Neuronal stem cell (in vitro differentiated cells): ENCODE measurements around the gene FOXP1.

Source experiments
- DNase-seq: peaks from one replicate; pipeline ENCODE4 v3.0.0-alpha.2; 2013; ENCODE audit warnings: low spot score
- H2AFZ ChIP-seq: one replicate; pipeline ENCODE4 v1.6.1; 2013; ENCODE audit warnings: mild to moderate bottlenecking, low read length, inconsistent platforms
- H2AK5ac ChIP-seq: 2 replicates; pipeline ENCODE4 v1.6.1; 2013; ENCODE audit warnings: low read depth, mild to moderate bottlenecking, inconsistent platforms, low read length, moderate library complexity, mixed read lengths
- H2BK120ac ChIP-seq: 2 replicates; pipeline ENCODE4 v1.6.1; 2013; ENCODE audit warnings: low read depth, mild to moderate bottlenecking, inconsistent platforms, low read length, moderate library complexity, mixed read lengths
- H2BK12ac ChIP-seq: one replicate; pipeline ENCODE4 v1.6.1; 2013; ENCODE audit warnings: low read length, inconsistent platforms
- H2BK15ac ChIP-seq: 2 replicates; pipeline ENCODE4 v1.6.1; 2013; ENCODE audit warnings: mild to moderate bottlenecking, low read length, inconsistent platforms, mixed read lengths
- H2BK5ac ChIP-seq: one replicate; pipeline ENCODE4 v1.6.1; 2013; ENCODE audit warnings: inconsistent platforms, mild to moderate bottlenecking, low read length, moderate library complexity
- H3K14ac ChIP-seq: one replicate; pipeline ENCODE4 v1.6.1; 2013; ENCODE audit warnings: low read length, inconsistent platforms
- H3K18ac ChIP-seq: 2 replicates; pipeline ENCODE4 v1.6.1; 2013; ENCODE audit warnings: low read length, inconsistent platforms
- H3K23ac ChIP-seq: 2 replicates; pipeline ENCODE4 v1.6.1; 2013; ENCODE audit warnings: low read depth, mild to moderate bottlenecking, mixed read lengths, low read length, inconsistent platforms; ENCODE audit not compliant: poor library complexity
- H3K27ac ChIP-seq: replicated peaks from 3 replicates; pipeline ENCODE4 v1.5.1; 2013; ENCODE audit warnings: low read length, inconsistent platforms
- H3K27me3 ChIP-seq, 3 experiments: 2 replicates each; pipeline ENCODE4 v1.6.1; 2013; ENCODE audit warnings: low read length in 3 of 3, mild to moderate bottlenecking in 2 of 3, inconsistent platforms in 1 of 3, low read depth in 1 of 3, mixed read lengths in 1 of 3, moderate library complexity in 1 of 3; ENCODE audit not compliant: control insufficient read depth in 3 of 3, insufficient read depth in 3 of 3
- H3K36me3 ChIP-seq, 2 donors: replicated peaks in 1 of 2; 2 replicates each; pipeline ENCODE4 v1.6.1; 2013; ENCODE audit warnings: low read length in 2 of 2; ENCODE audit not compliant: control insufficient read depth in 2 of 2, insufficient read depth in 2 of 2
- H3K4ac ChIP-seq: 2 replicates; pipeline ENCODE4 v1.6.1; 2013; ENCODE audit warnings: inconsistent platforms, mild to moderate bottlenecking, low read length, moderate library complexity
- H3K4me1 ChIP-seq, 2 donors: 1 replicate in 1 of 2; 2 replicates in 1 of 2; pipeline ENCODE4 v1.6.1; 2013; ENCODE audit warnings: low read length in 2 of 2, low read depth in 1 of 2; ENCODE audit not compliant: control insufficient read depth in 2 of 2, insufficient read depth in 1 of 2
- H3K4me2 ChIP-seq: one replicate; pipeline ENCODE4 v1.6.1; 2013; ENCODE audit warnings: mild to moderate bottlenecking, low read length, inconsistent platforms; ENCODE audit not compliant: insufficient read depth, poor library complexity, severe bottlenecking
- H3K4me3 ChIP-seq, 2 donors: 2 replicates each; pipeline ENCODE4 v1.5.1; 2013; ENCODE audit warnings: low read length in 2 of 2, mild to moderate bottlenecking in 2 of 2, inconsistent platforms in 1 of 2, moderate library complexity in 1 of 2
- H3K79me1 ChIP-seq: one replicate; pipeline ENCODE4 v1.6.1; 2013; ENCODE audit warnings: low read depth, mild to moderate bottlenecking, inconsistent platforms, low read length, moderate library complexity
- H3K9ac ChIP-seq: one replicate; pipeline ENCODE4 v1.6.1; 2013; ENCODE audit warnings: mild to moderate bottlenecking, low read depth, low read length, inconsistent platforms; ENCODE audit not compliant: poor library complexity
- H3K9me3 ChIP-seq, 2 donors: replicated peaks in 1 of 2; 2 replicates each; pipeline versions ENCODE3 to v1.6.1; 2013; ENCODE audit warnings: low read length in 2 of 2, mild to moderate bottlenecking in 2 of 2, inconsistent platforms in 1 of 2, low read depth in 1 of 2, mixed read lengths in 1 of 2, moderate library complexity in 1 of 2; ENCODE audit not compliant: control insufficient read depth in 2 of 2, insufficient read depth in 1 of 2
- H4K8ac ChIP-seq: one replicate; pipeline ENCODE4 v1.6.1; 2013; ENCODE audit warnings: low read depth, mild to moderate bottlenecking, inconsistent platforms, low read length, moderate library complexity
- H4K91ac ChIP-seq: one replicate; pipeline ENCODE4 v1.6.1; 2013; ENCODE audit warnings: low read length, low read depth, mild to moderate bottlenecking, inconsistent platforms; ENCODE audit not compliant: poor library complexity
- WGBS, 2 donors: extraction: QIAGEN DNeasy Blood & Tissue Kit; methylation state at CpG; one replicate each; pipeline ENCODE4 v1.1.7; 2013; ENCODE audit warnings: missing lambda C conversion rate in 2 of 2, mixed read lengths in 1 of 2; ENCODE audit not compliant: insufficient read length in 2 of 2, insufficient replicate concordance in 1 of 2; ENCODE audit errors: extremely low coverage in 2 of 2; 5-methylcytosine and 5-hydroxymethylcytosine counted together

The FOXP1 gene

DNA sequence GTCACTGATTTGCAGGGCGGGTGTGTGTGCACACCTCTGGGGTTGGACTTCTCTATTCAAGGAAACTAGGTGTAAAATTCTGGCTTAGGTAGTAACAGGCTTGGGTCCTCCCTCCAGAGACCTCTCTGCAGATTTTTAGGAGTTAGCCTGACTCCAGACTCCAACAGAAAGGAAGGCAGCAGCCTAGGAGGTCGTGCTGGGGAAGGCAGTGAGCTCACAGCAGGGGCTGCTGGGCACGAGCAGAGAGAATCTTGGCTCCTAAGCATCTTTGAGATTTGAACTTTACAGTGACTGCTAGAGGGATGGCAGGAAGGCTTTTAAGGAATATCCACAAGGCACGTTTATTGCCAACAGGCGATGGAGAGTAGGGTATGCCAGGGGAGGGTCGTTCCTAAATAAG is 612.6 kb downstream of the FOXP1 start:
- Histone ChIP-seq H3K4me1 (peaks cover 6 to 13% of the 10 kb centered on the region in 2 donors), H3K27ac (no peak overlapping the region), H4K8ac (no peak overlapping the region), H2BK12ac (no peak overlapping the region), H3K9me3 (peaks cover 0 to 6% of the 10 kb centered on the region in 2 donors), H3K79me1 (no peaks in the 10 kb centered on the region), H3K27me3 (no peaks in the 10 kb centered on the region), H2AFZ (no peak overlapping the region), H3K36me3 (peaks cover 0 to 90% of the 10 kb centered on the region in 2 donors), H3K4me3 (no peak overlapping the region), H2BK5ac (no peak overlapping the region), H2BK120ac (no peak overlapping the region), H3K23ac (no peak overlapping the region), H3K4me2 (no peak overlapping the region), H4K91ac (peak overlapping the region; percentile 5), H3K9ac (no peak overlapping the region), H3K18ac (no peak overlapping the region), H3K4ac (no peak overlapping the region), H2AK5ac (no peak overlapping the region), H2BK15ac (no peak overlapping the region), H3K14ac (no peak overlapping the region)
- no peak for DNase-seq
- no CpG with 5 or more reads among the region's 6 CpGs for WGBS, 2 donors

DNA sequence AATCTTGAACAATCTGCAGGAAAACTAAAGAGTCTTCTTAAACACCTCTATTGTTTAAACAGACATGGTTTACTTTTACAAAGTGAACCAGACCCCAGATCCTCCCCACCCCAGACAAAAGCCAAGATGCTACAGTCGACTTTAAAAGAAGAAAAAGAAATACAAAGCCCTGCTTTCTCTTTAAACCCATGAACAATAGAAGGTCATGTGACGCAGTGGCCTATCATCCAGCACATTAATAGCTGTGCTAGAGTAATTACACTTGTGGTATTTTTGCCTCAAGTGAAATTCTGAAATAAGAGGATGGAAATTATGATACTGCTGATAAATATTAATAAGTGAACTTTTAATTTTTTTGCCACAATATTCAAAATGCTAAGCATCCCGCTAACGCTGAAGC is 613.4 kb downstream of the FOXP1 start:
- no peak overlapping the region for H4K91ac ChIP-seq
- no peak overlapping the region for H3K18ac ChIP-seq
- no peak overlapping the region for H3K23ac ChIP-seq
- no peak overlapping the region for H3K4me2 ChIP-seq
- H3K36me3 ChIP-seq, result peaks cover 2 to 90% of the 10 kb centered on the region in 2 donors
- no peak overlapping the region for H4K8ac ChIP-seq
- DNase-seq, result no peak
- H3K4me3 ChIP-seq, result no peak overlapping the region
- H2BK15ac ChIP-seq, result no peak overlapping the region
- H3K27ac ChIP-seq, result no peak overlapping the region
- no peak overlapping the region for H2BK120ac ChIP-seq
- peaks cover 0 to 6% of the 10 kb centered on the region in 2 donors for H3K9me3 ChIP-seq
- no peak overlapping the region for H3K14ac ChIP-seq
- whole genome bisulfite sequencing, 2 donors, result no CpG with 5 or more reads among the region's 4 CpGs
- no peak overlapping the region for H3K9ac ChIP-seq
- no peak overlapping the region for H2AK5ac ChIP-seq
- no peak overlapping the region for H2BK12ac ChIP-seq
- H2BK5ac ChIP-seq, result no peak overlapping the region
- H2AFZ ChIP-seq, result no peak overlapping the region
- no peaks in the 10 kb centered on the region for H3K79me1 ChIP-seq
- no peak overlapping the region for H3K4ac ChIP-seq
- peaks cover 6 to 15% of the 10 kb centered on the region in 2 donors for H3K4me1 ChIP-seq
- H3K27me3 ChIP-seq, result no peaks in the 10 kb centered on the region

DNA sequence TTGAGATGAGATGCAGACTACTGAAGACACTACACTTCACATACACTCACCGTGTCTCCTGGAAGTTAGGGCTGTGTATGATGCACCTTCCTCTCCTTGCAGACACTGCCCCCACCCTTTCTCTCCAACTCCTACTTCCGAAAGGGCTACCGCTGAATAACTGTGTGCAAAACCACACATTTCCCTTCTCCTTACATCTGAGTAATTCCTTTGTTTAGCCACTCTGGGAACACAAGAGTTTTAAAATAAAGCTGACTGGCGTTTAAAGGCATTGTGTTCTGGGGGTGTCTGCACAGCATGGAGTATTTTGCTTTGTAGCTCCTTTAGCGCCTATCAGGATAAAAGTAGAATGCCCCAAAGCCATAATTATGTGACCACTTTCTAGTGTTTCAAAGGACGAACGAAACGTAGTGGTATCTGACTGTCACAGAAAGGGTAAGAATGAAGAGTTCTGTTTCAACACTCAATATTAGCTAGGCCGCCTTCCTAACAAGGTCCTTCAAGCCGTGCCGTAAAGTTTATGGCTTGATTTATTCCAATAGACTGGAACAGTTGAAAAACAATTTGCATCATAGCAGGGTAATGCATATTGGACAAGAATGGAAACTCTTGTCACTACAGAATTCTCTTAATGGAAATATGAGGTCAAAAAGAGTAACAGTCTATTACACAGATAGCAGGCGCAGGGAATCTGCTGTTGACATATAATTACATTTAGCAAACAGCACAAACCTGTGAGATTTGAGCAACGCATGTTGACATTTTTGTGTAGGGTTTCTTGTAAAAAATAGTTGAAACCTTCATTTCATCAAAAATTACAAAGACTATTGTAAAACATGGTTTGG is 619.9 kb downstream of the FOXP1 start:
- Histone ChIP-seq H3K79me1 (no peaks in the 10 kb centered on the region), H2AK5ac (peak overlapping the region; percentile 20), H2BK15ac (peak overlapping the region; percentile 30), H3K14ac (no peak overlapping the region), H3K4me2 (peak overlapping the region; percentile 37), H3K18ac (peak overlapping the region; percentile 7), H3K9me3 (no peaks in the 10 kb centered on the region), H3K27ac (peak overlapping the region; percentile 62), H3K4me3 (no peak overlapping the region), H3K9ac (no peak overlapping the region), H2BK5ac (no peak overlapping the region), H3K27me3 (no peaks in the 10 kb centered on the region), H3K36me3 (peaks cover 2 to 58% of the 10 kb centered on the region in 2 donors), H3K23ac (no peak overlapping the region), H3K4me1 (peaks cover 8 to 16% of the 10 kb centered on the region in 2 donors), H3K4ac (no peak overlapping the region), H2BK12ac (no peak overlapping the region), H4K91ac (peak overlapping the region; percentile 11), H2AFZ (peak overlapping the region; percentile 19), H2BK120ac (no peak overlapping the region), H4K8ac (no peak overlapping the region)
- WGBS, 2 donors, result no CpG with 5 or more reads among the region's 13 CpGs
- DNase-seq, result peak; percentile 44

DNA sequence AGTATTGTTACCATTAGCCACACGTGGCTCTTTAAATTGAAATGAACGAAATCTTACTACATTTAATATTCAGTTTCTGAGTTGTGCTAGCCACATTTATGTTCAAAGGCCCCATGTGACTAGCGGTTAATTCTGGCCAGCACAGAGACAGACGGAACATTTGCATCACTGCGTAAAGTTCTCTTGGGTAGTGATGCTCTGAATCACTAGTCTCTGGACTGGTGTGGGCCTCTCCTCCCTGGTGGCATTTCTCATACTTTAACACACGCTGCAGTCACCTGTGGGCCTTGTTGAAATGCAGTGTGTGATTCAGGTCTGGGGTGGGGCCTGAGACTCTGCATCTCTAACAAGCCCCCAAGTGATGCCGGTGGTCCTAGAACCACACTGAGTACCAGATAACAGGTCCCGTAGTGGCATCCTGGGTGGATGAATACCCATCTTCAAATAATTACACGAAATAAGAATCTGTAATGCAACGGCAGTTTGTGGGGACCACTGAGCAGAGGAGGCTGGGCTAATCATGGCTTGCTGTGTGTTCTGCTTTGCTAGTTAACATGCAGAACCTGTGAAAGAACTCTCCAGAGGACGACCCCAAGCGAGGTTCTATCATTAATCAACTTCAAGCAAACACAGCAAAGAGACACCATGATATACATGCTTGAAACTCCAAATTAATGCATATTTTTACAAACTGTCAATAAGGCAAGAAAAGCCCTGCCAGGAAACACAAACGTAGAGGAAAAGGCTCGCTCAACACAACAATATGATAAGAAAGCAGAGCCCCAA is 623.8 kb downstream of the FOXP1 start:
- Histone ChIP-seq H2AK5ac (no peak overlapping the region), H3K27ac (no peak overlapping the region), H3K23ac (no peak overlapping the region), H2BK5ac (no peak overlapping the region), H3K27me3 (no peaks in the 10 kb centered on the region), H4K91ac (no peak overlapping the region), H3K36me3 (peaks cover 0 to 36% of the 10 kb centered on the region in 2 donors), H2BK120ac (no peak overlapping the region), H2BK15ac (no peak overlapping the region), H2BK12ac (no peak overlapping the region), H3K9ac (no peak overlapping the region), H4K8ac (no peak overlapping the region), H3K14ac (no peak overlapping the region), H3K9me3 (peaks cover 0 to 7% of the 10 kb centered on the region in 2 donors), H3K4ac (no peak overlapping the region), H3K4me2 (no peak overlapping the region), H3K4me3 (no peak overlapping the region), H3K4me1 (peaks cover 10 to 31% of the 10 kb centered on the region in 2 donors), H3K79me1 (no peaks in the 10 kb centered on the region), H3K18ac (no peak overlapping the region), H2AFZ (no peak overlapping the region)
- WGBS, 2 donors, result no CpG with 5 or more reads among the region's 14 CpGs
- DNase-seq, result no peak
